ENCODE data around the gene DIABLO.
"Not testable (repeated sequence)": the region's sequence is repeated elsewhere in the genome, so short reads cannot be mapped to it uniquely, and the experiment has no call there.

The DIABLO gene

GRCh38 chr12:122225683-122226365, at the start of gene DIABLO:
Gene DIABLO, minus strand, starts transcription at chr12:122226052. Its CDS starts 38 bp downstream, at chr12:122226014.
- DNase-seq, result peak; percentile 96 to 100 (median 99)

GRCh38 chr12:122275459-122275858, 49.6 kb upstream of the DIABLO start:
- DNase-seq, result no peak

- peak; percentile 57 to 100 (median 92) for DNase-seq
Measured at GRCh38 chr12:122266230-122266901, 40.5 kb upstream of the DIABLO start, which contains the start of gene VPS33A. Gene VPS33A, minus strand, starts transcription at chr12:122266494. Its CDS starts 86 bp downstream, at chr12:122266408.

GRCh38 chr12:122265886-122266229, 40.0 kb upstream of the DIABLO start:
- DNase-seq, result peak in 1 of 14 donors; percentile 71

GRCh38 chr12:122265476-122265875, 39.6 kb upstream of the DIABLO start:
- DNase-seq, result no peak

GRCh38 chr12:122260735-122261134, 34.9 kb upstream of the DIABLO start:
- not testable (repeated sequence) for DNase-seq

- DNase-seq, result not testable (repeated sequence)
Measured at GRCh38 chr12:122258939-122259338, 33.1 kb upstream of the DIABLO start.

- not testable (repeated sequence) for DNase-seq
Measured at GRCh38 chr12:122258462-122258861, 32.6 kb upstream of the DIABLO start.

- peak in 1 of 14 donors; percentile 82 for DNase-seq
Measured at GRCh38 chr12:122250536-122250935, 24.7 kb upstream of the DIABLO start.

GRCh38 chr12:122250047-122250446, 24.2 kb upstream of the DIABLO start:
- DNase-seq, result peak in 2 of 14 donors; percentile 2 to 85

GRCh38 chr12:122245553-122245952, 19.7 kb upstream of the DIABLO start:
- DNase-seq, result no peak

GRCh38 chr12:122244565-122245371, 18.9 kb upstream of the DIABLO start:
- DNase-seq, result no peak

GRCh38 chr12:122243965-122244364, 18.1 kb upstream of the DIABLO start:
- no peak for DNase-seq

- no peak for DNase-seq
Measured at GRCh38 chr12:122238861-122239260, 13.0 kb upstream of the DIABLO start.

- DNase-seq, result no peak
Measured at GRCh38 chr12:122235741-122236140, 9.9 kb upstream of the DIABLO start.

- no peak for DNase-seq
Measured at GRCh38 chr12:122232691-122233090, 6.8 kb upstream of the DIABLO start.

- no peak for DNase-seq
Measured at GRCh38 chr12:122230798-122231197, 4.9 kb upstream of the DIABLO start.

GRCh38 chr12:122228092-122228491, 2.2 kb upstream of the DIABLO start:
- DNase-seq, result no peak

- DNase-seq, result no peak
Measured at GRCh38 chr12:122227341-122227740, 1.5 kb upstream of the DIABLO start.

GRCh38 chr12:122226366-122227125, 694 bp upstream of the DIABLO start:
- no peak for DNase-seq

GRCh38 chr12:122216445-122216844, 9.4 kb downstream of the DIABLO start:
- DNase-seq, result no peak

GRCh38 chr12:122215771-122216170, 10.1 kb downstream of the DIABLO start:
- no peak for DNase-seq
